ENCODE results near the gene SLX1A.
A peak's percentile ranks its signal among the peaks of the same experiment; 100 is the strongest.
"Not testable (repeated sequence)": the region's sequence is repeated elsewhere in the genome, so short reads cannot be mapped to it uniquely, and the experiment has no call there.

SLX1A gene

DNA sequence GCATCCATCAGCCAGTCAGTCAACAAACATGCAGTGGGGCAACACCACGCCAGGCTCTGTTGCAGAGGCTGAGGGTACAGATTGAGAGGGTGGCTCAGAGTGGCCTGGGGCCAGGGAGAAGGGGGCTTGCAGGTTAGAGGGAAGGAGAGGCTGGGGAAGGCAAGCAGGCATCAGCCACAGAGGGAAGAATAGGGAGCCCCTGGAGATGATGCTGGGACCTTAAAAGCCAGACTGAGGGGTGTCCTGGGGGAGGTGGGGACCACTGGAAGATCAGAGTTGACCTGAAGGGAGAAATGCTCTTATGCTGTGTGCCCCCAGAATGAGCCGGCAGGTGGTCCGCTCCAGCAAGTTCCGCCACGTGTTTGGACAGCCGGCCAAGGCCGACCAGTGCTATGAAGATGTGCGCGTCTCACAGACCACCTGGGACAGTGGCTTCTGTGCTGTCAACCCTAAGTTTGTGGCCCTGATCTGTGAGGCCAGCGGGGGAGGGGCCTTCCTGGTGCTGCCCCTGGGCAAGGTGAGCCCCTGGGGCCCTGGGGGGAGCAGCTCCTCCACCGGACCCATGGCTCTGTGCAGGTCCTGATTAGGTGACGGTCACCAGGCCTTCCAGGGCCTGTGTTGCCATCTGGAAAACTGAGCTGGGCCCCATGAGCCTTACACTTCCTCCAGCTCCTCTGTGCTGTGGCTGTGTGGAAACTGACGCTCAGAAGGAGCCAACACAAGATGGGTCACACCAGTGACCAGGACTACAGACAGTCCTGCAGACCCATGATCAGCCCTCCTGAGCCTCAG is 8.6 kb upstream of the SLX1A start:
- peak; percentile 10 for DNase-seq

DNA sequence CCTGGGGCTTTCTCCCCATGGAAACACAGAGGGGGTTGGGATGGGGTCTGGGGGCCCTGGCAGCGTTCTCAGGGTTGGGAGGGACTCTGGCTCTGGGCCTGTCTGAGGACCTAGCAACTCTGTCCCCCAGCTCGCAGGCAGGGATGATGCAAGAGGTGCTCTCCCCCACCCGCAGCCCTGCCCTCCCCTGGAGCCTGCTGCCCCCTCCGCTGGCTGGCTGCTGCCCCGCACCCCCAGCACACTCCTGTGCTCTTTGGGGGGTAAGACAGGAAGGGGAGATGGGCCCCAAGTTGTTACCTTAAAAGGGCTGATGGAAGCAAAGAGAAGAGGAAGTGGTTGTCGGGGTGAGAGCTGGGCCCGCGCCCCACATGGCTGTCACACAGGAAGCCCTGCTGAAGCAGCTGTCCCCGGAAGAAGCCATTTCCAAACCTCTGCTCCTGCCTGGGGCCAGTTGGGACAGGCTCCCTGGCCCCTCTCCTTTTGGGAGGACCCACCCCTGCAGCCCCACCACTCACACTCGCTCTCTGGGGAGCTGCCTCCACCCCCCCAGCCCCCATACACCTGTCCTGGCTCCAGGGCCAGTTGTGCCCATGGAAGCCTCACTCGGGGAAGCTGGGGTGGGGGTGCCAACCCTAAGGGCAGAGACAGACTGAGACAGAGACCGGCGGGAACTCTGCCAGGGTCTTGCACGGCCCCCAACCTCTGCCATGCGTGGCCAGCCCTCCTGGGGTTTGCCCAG is 7.8 kb upstream of the SLX1A start:
- DNase-seq, result peak; percentile 81

DNA sequence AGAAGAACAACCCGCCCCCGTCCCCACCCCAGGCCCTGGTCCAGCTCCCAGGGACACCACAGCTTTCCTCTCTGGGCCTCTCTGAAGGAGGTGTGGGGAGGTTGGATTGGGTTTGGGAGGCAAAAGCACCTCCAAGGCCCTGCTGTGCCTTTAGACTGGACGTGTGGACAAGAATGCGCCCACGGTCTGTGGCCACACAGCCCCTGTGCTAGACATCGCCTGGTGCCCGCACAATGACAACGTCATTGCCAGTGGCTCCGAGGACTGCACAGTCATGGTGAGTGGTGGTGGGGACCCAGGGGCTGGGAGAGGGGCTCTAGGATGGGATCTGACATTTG is 7.3 kb upstream of the SLX1A start:
- DNase-seq, result no peak

DNA sequence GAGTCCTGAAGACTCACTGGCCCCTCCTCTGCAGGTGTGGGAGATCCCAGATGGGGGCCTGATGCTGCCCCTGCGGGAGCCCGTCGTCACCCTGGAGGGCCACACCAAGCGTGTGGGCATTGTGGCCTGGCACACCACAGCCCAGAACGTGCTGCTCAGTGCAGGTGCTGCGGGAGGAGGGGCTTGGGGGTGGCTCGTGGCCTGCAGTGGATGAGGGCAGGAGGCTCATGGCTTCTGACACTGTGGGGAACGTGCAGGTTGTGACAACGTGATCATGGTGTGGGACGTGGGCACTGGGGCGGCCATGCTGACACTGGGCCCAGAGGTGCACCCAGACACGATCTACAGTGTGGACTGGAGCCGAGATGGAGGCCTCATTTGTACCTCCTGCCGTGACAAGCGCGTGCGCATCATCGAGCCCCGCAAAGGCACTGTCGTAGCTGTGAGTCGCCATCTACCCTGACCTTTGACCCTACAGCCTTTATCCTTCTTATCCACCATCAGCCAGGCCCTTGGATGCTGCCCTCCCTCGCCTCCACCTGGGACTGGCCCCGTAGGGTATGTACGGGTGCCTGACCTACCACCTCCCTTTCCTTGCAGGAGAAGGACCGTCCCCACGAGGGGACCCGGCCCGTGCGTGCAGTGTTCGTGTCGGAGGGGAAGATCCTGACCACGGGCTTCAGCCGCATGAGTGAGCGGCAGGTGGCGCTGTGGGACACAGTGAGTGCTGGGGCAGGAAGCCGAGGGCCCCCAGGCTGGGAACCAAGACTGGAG is 6.7 kb upstream of the SLX1A start:
- DNase-seq, result peak; percentile 79

DNA sequence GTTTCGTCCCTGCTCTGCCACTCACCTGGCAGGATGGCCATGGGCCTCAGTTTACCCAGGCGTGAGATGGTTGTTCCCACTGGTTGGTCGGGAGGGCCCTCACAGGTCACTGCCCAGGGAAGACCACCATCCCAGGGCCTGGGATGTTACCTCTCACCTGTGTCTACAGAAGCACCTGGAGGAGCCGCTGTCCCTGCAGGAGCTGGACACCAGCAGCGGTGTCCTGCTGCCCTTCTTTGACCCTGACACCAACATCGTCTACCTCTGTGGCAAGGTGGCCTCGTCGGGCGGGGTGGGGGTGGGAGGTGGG is 6.2 kb upstream of the SLX1A start:
- DNase-seq, result no peak

DNA sequence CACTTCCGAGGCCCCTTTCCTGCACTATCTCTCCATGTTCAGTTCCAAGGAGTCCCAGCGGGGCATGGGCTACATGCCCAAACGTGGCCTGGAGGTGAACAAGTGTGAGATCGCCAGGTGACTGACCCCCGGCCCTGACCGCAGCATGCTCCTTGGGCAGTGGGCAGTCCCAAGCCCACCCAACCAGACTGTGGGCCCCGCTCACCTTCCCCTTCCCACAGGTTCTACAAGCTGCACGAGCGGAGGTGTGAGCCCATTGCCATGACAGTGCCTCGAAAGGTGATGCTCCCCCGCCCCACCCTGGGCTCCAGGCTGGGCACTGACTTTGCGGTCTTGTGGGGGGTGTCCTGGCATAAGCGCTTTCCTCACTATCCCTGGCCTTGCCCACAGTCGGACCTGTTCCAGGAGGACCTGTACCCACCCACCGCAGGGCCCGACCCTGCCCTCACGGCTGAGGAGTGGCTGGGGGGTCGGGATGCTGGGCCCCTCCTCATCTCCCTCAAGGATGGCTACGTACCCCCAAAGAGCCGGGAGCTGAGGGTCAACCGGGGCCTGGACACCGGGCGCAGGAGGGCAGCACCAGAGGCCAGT is 5.6 kb upstream of the SLX1A start:
- DNase-seq, result no peak

DNA sequence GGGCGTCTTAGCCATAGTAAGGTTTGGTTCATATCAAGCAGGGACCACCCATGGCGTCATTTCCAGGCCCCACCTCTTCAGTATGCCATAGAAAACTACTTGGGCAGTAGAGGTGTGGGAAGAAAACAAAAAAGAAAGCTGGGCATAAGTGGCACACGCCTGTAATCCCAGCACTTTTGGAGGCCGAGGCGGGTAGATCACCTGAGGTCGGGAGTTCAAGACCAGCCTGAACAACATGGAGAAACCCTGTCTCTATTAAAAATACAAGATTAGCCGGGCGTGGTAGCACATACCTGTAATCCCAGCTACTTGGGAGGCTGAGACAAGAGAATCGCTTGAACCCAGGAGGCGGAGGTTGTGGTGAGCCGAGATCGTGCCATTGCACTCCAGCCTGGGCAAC is 2.5 kb upstream of the SLX1A start:
- DNase-seq, result not testable (repeated sequence)

DNA sequence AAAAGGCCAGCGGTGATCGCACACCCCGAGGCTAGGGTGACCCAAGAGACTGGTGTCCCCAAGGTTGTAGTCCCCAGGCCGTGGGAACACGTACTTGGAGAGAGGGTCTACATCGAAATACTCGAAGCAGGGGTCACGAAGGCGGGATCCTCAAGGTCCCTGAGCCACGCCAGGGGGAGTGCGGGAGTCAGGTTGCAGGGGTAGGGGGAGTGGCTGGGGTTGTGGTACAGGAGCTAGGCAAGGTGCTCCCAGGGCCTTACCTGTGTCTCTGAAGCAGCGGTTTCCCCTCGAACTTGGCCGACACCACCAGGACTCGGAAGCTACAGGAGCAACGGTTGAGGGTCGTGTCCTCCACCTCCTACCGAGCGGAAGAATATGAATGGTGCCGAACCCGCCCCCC is 577 bp upstream of the SLX1A start:
- not testable (repeated sequence) for DNase-seq

DNA sequence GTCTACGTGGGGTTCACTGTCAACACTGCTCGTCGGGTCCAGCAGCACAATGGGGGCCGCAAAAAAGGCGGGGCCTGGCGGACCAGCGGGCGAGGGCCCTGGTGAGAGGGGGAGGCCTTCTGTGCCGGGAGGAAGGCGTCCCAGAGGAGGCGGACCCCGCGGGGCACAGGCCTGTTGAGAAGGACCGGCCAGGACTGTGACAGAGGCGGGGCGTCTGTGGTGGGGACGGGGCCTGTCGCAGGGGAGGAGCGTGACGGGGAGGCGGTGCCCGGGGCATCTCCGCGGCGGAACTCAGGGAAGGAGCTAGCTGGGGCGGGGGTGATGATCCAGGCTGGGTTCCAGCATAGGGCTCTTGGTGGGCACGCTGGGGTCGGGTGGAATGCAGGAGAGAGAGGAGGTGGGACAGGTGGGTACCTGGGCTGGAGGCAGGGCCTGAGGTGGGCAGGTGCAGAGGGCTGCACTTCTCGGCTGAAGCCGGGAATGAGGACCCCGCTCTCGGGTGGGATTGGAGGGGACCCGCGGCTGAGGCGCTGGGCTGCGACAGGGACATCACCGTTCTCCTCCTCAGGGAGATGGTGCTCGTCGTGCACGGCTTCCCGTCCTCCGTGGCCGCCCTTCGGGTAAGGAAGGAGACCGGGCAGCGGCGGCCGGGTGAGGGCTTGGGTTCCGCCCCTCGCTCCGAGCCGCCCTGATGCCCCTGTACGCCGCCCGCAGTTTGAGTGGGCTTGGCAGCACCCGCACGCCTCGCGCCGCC is 674 bp downstream of the SLX1A start:
- DNase-seq, result not testable (repeated sequence)

DNA sequence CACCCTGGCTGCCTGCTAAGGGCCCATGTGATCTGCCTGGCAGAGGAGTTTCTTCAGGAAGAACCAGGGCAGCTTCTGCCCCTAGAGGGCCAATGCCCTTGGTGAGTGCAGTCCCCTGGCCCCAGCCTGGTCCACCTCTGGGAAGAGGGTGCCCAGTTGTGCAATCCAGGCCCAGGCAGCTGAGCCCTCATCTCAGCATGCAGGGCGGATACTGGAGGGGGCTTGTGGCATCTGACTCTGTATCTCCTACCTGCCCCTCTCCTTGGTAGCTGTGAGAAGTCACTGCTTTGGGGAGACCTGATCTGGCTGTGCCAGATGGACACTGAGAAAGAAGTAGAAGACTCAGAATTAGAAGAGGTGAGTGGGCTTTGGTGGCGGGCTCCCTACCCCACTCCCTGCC is 3.3 kb downstream of the SLX1A start:
- not testable (repeated sequence) for DNase-seq

DNA sequence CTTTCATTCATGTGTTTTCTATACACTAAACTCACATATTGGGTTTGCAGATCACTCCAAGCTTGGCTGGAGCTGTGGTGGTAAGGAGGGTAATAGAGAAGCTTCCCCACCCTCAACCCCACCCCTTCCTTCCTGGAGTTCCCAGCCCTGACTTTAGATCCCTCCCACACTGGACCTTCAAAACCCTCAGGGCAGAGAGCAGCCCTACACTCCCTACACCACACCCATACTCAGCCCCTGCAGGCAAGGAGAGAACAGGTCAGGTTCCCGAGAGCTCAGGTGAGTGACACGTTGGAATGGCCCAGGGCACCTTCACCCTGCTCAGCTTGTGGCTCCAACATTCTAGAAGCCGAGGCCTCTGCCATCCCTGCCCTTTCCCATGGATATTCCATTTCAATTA is 5.4 kb downstream of the SLX1A start, which contains the start of gene SULT1A3:
Gene SULT1A3, plus strand, starts transcription at position 207 of the 400 bp plus-strand sequence. CDS start 1,474 bp downstream, outside the sequence.
- DNase-seq, result not testable (repeated sequence)

DNA sequence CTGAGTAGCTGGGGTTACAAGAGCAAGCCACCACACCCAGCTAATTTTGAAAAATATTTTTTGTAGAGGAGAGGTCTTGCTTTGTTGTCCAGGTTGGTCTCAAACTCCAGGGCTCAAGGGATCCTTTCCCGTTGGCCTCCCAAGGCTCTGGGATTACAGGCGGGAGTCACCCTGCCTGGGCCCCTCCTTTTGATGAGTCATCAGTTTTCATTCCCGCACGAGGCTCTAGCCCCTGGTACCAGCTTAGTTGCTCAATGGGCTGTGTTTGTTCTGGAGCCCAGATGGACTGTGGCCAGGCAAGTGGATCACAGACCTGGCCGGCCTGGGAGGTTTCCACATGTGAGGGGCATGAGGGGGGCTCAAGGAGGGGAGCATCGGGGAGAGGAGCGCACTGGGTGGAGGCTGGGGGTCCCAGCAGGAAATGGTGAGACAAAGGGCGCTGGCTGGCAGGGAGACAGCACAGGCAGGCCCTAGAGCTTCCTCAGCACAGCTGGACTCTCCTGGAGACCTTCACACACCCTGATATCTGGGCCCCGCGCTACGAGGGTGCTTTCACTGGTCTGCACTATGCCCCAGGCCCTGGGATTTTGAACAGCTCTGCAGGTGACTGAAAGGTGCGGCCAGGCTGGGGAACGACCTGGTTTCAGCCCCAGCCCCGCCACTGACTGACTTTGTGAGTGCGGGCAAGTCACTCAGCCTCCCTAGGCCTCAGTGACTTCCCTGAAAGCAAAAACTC is 6.1 kb downstream of the SLX1A start:
- DNase-seq, result not testable (repeated sequence)

DNA sequence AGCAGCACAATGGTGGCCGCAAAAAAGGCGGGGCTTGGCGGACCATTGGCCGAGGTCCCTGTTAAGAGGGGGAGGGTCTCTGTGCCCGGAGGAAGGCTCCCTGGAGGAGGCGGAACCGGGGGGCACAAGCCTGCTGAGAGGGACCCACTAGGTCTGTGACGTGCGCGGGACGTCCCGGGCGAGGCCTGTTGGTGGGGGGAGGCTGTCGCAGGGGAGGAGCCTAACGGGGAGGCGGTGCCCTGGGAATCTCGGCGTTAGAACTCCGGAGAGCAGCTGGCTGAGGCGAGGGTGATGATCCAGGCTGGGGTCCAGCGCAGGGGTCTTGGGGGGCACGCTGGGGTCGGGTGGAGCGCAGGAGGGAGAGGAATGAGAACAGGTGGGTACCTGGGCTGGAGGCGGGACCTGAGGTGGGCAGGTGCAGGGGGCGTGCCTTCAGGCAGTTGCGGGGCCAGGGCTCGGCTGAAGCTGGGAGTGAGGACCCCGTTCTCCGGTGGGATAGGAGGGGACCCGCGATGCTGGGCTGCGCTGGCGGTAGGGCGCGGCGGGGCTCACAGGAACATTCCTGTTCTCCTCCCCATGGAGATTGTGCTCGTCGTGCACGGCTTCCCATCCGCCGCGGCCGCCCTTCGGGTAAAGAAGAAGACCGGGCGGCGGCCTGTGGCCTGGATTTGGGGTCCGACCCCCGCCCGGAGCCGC is 12.0 kb downstream of the SLX1A start:
- DNase-seq, result not testable (repeated sequence)

DNA sequence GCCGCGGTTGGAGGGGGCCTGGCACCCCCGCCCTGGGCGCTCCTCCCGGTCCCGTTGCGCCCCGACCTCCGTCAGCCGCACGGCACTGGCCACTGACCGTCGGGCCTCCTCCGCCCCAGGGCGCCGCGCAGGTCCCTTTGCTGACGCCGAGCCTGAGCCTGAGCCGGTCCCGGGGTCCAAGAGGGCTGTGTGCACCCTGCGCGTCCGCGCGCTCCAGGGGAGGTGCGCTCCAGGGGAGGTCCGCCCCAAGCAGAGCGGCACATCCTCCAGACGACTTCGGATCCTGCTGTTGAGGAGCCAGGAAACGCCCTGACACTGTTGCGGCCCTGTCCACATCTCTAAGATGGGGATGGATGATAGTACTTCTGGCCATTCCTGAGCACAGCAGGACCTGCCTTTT is 12.6 kb downstream of the SLX1A start:
- not testable (repeated sequence) for DNase-seq

DNA sequence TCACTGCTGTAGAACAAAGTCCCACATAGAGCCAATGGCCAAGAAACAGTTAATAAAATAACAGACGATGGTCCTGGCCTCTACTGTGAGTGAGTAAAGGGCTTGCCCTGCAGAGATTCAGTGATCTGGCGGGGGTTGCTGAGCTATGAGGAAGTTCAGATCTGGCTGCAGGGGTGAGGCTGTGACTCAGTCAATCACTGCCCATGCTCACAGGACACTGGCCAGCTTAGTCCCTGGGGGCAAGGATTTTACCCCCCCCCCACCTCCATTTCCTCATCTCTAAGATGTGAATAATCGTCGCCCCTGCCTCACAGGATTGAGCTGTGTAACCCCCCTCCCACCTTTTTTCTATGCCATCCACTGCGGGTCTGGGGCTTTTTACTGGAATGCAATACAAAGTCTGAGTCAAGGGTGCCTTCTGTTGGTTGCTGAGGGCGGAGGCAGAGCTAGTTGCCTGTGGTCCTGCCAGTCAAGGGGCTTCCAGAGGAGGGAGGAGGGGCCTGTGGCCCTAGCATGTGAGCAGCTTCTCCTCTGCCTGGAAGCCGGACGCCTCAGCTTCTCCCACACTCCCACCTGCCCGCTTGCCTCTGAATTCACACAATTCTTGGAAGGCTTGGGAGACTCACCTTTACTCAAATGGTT is 13.5 kb downstream of the SLX1A start:
- DNase-seq, result not testable (repeated sequence)

DNA sequence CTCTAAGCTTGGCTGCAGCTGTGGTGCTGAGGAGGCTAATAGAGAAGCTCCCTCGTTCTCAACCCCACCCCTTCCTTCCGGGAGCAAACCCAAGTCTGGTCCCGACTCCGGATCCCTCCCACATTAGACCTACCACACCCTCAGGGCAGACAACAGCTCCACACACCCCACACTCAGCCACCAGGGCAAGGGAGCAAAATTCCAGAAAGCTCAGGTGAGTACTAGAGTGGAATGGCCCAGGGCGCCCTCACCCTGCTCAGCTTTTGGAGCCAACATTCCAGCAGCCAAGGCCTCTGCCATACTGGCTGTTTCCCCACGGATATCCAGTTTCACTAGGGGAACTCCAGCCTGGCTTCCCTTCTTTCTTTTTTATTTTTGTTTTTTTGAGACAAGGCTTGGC is 15.4 kb downstream of the SLX1A start:
- DNase-seq, result peak; percentile 50

DNA sequence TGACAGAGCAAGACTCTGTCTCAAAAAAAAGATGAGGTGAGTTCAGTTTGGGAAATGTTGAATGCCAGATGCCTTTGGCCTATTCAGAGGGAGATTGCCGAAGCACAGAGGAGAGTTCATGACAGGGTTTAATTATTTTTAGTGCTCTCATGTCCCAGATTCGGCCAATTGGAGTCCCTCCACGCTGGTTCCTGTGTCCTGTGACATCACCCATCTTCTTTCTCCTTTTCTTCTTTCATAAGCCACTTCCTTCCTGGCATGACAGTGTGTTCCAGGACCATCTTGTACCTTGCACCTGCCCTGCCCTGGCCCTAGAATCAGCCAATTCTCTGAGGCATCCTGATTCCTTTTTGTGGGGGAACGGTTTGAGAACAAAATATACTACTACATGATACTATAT is 17.7 kb downstream of the SLX1A start:
- DNase-seq, result not testable (repeated sequence)

DNA sequence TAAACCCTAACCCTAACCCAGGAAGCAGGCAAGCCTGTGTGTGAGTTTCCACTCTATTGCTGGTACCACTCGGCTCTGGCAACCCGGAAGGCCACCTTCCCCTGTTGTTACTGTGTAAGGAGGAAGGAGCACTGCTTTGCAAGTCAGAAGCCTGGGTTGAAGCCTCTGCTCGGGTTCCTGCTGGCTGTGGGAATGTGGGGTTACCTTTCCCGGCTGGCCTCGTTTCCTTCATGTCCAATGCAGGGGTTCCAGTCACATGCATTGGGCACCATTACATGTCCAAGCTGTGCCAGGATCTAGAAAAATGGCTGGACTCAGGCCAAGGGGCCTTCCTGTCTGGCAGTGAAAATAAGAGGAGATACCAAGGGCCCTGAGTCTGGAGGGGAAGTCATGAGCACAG is 23.4 kb downstream of the SLX1A start:
- not testable (repeated sequence) for DNase-seq

All from activated effector memory CD4-positive, alpha-beta T cell treated with Interleukin-2 at 50 U/mL for 16 hours (primary cell).